Eye (tissue), 1 donor: ENCODE data around the gene TMCC1.
"Not testable (repeated sequence)": the region's sequence is repeated elsewhere in the genome, so short reads cannot be mapped to it uniquely, and the experiment has no call there.

Source experiments
- DNase-seq: peaks from one replicate; pipeline ENCODE4 v3.0.0-alpha.2; 2015

TMCC1 gene

DNA sequence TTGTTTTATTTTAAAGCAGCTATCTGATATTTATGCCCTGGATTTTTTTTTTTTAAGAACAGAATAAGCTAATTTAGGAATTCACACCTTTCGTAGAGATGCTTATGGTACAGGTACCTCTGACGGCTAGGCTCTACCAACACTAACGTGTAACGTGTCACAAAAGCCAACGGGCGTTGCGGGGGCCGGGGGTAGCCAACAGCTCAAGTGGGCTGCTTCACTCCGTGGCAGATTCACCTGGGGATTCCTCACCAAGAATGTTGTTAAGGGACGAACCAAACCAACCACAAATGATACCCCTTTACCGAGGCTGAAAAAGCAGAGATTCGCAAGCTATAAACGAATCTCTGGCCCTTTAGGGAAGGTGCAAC is 1.0 kb downstream of the TMCC1 start:
- DNase-seq = no peak

- DNase-seq = no peak
Measured at GRCh38 chr3:129890891-129891290, 2.6 kb downstream of the TMCC1 start.

GRCh38 chr3:129890125-129890524 is 3.4 kb downstream of the TMCC1 start:
- DNase-seq = peak; percentile 31

DNA sequence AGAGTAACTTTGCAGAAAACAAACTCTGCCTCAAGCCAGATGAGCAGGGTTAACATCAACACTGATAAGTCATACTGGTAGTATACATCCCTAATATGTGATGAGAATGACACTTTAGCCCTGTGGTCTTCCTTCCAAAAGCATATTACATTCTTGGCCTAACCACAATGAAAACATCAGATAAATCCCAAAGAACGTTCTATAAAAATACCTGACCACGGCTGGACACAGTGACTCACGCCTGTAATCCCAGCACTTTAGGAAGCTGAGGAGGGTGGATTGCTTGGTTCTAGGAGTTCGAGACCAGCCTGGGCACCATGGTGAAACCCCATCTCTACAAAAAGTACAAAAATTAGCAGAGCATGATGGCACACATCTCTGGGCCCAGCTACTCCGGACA is 4.7 kb downstream of the TMCC1 start:
- DNase-seq = peak; percentile 14

DNA sequence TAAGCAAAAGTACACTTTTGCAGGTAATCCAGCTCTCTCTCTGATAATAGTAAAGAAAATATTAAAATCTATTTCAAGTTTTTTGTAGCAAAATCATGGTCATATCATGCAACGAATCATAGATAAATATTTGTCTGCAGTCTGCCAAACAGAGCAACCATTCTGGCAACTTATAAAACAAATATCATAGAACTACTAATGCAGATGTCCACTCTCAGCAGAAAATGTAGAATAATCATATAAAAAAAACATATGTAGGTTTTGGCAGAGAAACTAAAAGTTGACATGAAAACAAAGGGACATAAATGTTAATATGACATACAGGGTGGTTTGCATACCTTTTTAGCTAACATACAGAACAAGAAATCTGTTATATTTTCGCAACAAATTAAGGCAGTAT is 12.2 kb downstream of the TMCC1 start:
- no peak for DNase-seq

DNA sequence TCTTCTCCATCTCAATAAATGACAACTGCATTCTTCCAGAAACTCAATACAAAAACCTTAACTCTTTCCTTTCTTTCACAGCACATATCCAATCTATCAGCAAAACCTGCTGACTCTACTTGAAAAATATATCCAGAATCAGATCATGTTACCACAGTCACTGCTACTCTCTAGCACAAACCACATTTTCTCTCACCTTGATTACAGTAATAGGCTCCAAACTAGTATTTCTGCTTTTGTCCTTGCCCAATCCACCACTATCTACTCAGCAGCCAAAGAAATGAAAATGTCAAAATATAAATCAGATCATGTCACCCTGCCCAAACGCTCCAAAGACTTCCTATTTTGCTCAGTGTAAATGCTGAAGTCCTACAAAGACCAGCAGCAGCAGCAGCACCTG is 15.2 kb downstream of the TMCC1 start:
- no peak for DNase-seq

DNA sequence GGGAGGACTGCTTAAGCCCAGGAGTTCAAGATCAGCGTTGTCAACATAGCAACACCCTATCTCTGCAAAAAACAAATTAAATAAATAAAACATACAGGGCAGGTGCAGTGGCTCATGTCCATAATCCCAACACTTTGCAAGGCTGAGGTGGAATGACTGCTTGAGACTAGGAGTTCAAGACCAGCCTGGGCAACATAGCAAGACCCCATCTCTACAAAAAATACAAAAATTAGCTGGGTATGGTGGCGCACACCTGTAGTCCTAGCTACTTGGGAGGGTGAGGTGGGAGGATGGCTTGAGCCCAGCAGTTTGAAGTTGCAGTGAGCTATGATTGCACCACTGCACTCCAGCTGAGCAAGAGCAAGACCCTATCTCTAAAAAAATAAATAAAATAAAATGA is 19.0 kb downstream of the TMCC1 start:
- DNase-seq = not testable (repeated sequence)

GRCh38 chr3:129868912-129869311 is 24.6 kb downstream of the TMCC1 start:
- DNase-seq = no peak

GRCh38 chr3:129867506-129868124 is 25.9 kb downstream of the TMCC1 start:
- no peak for DNase-seq

DNA sequence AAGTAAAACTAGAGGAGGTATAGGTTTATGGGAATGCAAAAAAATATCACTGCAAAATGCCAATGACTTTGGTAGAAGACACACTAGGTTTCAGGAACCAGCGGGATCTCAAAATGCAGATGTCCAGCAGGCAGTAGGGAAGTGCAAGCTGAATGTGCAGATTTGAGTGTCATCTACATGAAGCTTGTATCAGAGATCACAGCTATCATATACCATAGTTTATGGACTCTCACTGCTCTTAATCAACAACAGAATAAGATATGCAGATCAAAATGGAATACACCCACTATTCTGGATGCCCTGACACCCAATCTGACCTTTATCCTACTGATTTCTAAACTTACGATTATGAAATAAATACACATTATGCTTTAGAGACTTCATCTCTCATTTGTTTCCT is 27.7 kb downstream of the TMCC1 start:
- no peak for DNase-seq

DNA sequence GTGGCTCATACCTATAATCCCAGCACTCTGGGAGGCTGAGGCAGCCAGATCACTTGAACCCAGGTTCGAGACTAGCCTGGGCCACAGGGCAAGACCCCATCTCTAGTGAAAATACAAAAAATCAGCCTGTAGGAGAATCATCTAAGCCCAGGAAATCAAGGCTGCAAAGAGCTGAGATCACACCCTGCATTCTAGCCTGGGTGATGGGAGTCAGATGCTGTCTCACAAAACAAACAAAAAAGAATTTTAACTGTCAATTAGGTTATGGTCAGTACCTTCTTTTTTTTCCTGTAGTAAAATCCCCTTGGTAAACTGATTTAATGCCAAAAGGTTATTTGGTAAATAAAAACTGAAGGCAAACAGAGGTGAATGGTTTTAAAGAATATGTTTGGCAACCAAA is 29.0 kb downstream of the TMCC1 start:
- no peak for DNase-seq

- DNase-seq = no peak
Measured at GRCh38 chr3:129859272-129859671, 34.2 kb downstream of the TMCC1 start.

GRCh38 chr3:129857899-129858298 is 35.6 kb downstream of the TMCC1 start:
- no peak for DNase-seq

- not testable (repeated sequence) for DNase-seq
Measured at GRCh38 chr3:129856790-129857189, 36.7 kb downstream of the TMCC1 start.

DNA sequence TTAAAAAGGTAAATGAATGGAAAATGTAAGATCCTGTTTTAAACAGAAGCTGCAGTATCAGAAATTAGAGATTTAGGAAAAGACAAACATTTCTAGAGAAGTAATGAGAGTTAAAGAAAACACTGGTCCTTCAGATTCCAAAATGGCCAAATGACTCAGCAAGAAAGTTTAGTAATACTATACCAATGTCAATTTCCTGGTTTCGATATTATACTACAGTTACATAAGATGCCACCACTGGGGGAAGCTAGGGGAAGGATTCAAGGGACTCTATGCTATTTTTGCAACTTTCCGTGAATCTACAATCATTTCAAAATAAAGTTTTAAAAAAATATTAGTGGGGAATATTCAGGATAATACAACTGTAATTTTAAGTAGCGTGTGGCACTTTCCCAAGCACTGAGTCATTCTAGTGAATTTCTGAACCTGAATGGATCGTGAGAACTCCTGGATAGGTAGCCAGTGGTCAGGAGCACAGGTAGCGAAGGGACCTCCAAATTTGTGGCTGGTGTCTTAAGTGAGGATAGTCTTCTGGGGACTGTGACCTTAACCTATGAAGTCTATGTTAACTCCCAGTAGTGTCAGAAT is 37.6 kb downstream of the TMCC1 start:
- DNase-seq = no peak

GRCh38 chr3:129855170-129855831 is 38.2 kb downstream of the TMCC1 start:
- no peak for DNase-seq

- DNase-seq = no peak
Measured at GRCh38 chr3:129854460-129854859, 39.1 kb downstream of the TMCC1 start.

DNA sequence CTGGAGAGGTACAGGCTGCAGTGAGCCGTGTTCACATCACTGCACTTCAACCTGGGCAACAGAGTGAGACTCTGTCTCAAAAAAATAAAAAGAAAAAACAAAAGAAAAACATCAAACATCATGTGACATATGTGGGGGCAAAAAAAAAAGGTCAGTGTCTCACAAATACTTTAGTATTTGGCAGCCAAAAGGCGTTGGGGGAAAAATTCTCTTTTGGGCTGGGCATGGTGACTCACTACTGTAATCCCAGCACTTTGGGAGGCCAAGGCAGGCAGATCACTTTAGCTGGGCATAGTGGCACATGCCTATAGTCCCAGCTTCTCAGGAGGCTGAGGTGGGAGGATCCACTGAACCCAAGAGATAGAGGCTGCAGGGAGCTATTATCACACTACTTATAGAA is 47.6 kb downstream of the TMCC1 start:
- no peak for DNase-seq

- no peak for DNase-seq
Measured at GRCh38 chr3:129840707-129841360, 52.7 kb downstream of the TMCC1 start.

DNA sequence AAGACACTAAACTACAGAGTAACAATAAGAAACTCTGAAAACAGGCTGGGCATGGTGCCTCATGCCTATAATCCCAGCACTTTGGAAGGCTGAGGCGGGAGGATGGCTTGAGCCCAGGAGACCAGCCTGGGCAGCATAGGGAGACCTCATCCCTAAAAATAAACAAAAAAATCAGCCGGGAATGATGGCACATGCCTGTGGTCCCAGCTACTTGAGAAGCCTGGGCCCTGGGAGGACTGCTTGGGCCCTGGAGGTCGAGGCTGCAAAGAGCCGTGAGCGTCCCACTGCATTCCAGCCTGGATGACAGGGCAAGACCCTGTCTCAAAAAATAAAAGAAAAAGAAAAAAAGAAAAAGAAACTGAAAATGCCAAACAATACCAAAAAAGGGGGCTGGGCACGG is 55.4 kb downstream of the TMCC1 start:
- DNase-seq = no peak

DNA sequence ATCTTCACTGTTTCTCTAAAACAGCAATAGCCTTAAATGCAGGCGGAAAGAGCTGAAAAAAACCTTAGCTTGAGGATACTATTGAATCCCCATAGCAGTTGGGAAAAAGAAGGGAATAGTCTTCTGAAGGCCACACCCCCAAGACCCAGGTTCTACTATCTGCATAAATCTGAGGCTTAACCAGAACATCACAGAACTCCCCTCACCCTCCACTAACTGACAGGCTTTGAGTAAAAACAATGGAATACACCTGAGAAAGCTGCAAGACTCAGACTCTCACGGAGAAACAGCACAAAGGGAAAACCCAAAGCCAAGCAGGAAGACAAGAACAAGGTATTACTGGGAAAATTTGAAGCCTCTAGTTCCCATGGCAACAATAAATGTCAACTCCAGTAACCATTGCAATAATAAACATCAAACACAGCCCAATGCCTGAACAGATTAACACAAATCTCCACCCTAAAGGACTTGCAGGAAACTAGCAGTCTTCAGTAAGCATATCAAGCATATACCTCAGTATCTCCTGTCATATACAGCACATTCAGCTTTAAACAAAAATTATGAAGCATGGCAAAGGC is 56.4 kb downstream of the TMCC1 start:
- DNase-seq = peak; percentile 52

GRCh38 chr3:129836381-129837064 is 57.0 kb downstream of the TMCC1 start:
- peak; percentile 33 for DNase-seq

DNA sequence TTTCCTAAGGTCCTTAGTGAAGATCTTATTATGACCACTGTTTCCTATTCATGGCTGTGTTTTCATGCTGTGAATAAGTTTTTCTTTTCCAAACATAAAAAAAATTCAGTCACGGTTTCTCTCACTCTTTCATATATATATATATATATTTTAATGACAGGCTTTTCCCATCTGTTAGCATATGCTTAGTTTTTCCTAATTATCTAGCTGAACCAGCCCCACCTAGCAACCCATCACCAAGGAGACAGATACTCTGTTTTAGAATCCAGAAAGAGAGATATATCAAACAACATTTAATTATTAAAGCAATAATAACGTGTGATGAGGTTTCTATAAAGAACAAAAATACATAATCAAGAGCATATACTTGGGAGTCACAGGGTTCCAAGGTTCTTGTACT is 58.3 kb downstream of the TMCC1 start:
- no peak for DNase-seq
